HUES64 (cell line): ENCODE data around the gene KDM4B.
A peak's percentile ranks its signal among the peaks of the same experiment; 100 is the strongest.

ENCODE experiments used
- H3K27ac ChIP-seq: 2 replicates; pipeline ENCODE4 v1.7.0; 2013; ENCODE audit warnings: low read depth, low read length, inconsistent platforms
- H3K27me3 ChIP-seq: 2 replicates; pipeline ENCODE4 v1.6.1; 2013; ENCODE audit warnings: mild to moderate bottlenecking, low read length; ENCODE audit not compliant: insufficient read depth
- H3K36me3 ChIP-seq: 2 replicates; pipeline ENCODE4 v1.6.1; 2013; ENCODE audit warnings: mild to moderate bottlenecking, low read length; ENCODE audit not compliant: insufficient read depth
- H3K4me1 ChIP-seq: 2 replicates; pipeline ENCODE4 v1.6.1; 2013; ENCODE audit warnings: mild to moderate bottlenecking, low read length, moderate library complexity; ENCODE audit not compliant: insufficient read depth
- H3K4me3 ChIP-seq: 2 replicates; pipeline ENCODE4 v1.5.1; 2013; ENCODE audit warnings: mild to moderate bottlenecking, low read length, moderate library complexity
- H3K9ac ChIP-seq: 2 replicates; pipeline ENCODE4 v1.6.1; 2013; ENCODE audit warnings: mild to moderate bottlenecking, low read depth, low read length
- H3K9me3 ChIP-seq: 2 replicates; pipeline ENCODE4 v1.6.1; 2013; ENCODE audit warnings: low read depth, low read length; ENCODE audit not compliant: insufficient read depth
- WGBS: fragments of 150-250, 120-280 bp; methylation state at CpG from one replicate; pipeline ENCODE4 v1.1.7; 2013; ENCODE audit warnings: missing lambda C conversion rate; 5-methylcytosine and 5-hydroxymethylcytosine counted together

Gene KDM4B

GRCh38 chr19:5038631-5039271, 69.8 kb downstream of the KDM4B start:
- Histone ChIP-seq H3K4me3 (no peak overlapping the region), H3K9me3 (no peaks in the 10 kb centered on the region), H3K27ac (no peak overlapping the region), H3K9ac (no peak overlapping the region), H3K27me3 (no peaks in the 10 kb centered on the region), H3K36me3 (peaks cover 32% of the 10 kb centered on the region), H3K4me1 (no peaks in the 10 kb centered on the region)
- 83% methylated on average over 14 of the region's 14 CpGs for WGBS

- 95% methylated on average over 43 of the region's 43 CpGs for WGBS
- Histone ChIP-seq H3K9ac (no peak overlapping the region), H3K9me3 (no peaks in the 10 kb centered on the region), H3K27ac (no peak overlapping the region), H3K36me3 (peaks cover 26% of the 10 kb centered on the region), H3K27me3 (no peaks in the 10 kb centered on the region), H3K4me3 (no peak overlapping the region), H3K4me1 (no peaks in the 10 kb centered on the region)
Observed at GRCh38 chr19:5039642-5040543, 71.0 kb downstream of the KDM4B start.

- no peak overlapping the region for H3K9ac ChIP-seq
- H3K4me3 ChIP-seq: no peak overlapping the region
- no peak overlapping the region for H3K27ac ChIP-seq
- 89% methylated on average over 28 of the region's 28 CpGs for WGBS
- peaks cover 26% of the 10 kb centered on the region for H3K36me3 ChIP-seq
- H3K4me1 ChIP-seq: no peaks in the 10 kb centered on the region
- no peaks in the 10 kb centered on the region for H3K27me3 ChIP-seq
- no peaks in the 10 kb centered on the region for H3K9me3 ChIP-seq
Observed at GRCh38 chr19:5040544-5041167, 71.7 kb downstream of the KDM4B start.

GRCh38 chr19:5041168-5041912, 72.4 kb downstream of the KDM4B start:
- Histone ChIP-seq H3K9ac (no peak overlapping the region), H3K9me3 (no peaks in the 10 kb centered on the region), H3K36me3 (peaks cover 26% of the 10 kb centered on the region), H3K27ac (0 out of 2 replicates have a peak overlapping the region, but pooled peaks have one; percentile 25), H3K4me1 (no peaks in the 10 kb centered on the region), H3K27me3 (no peaks in the 10 kb centered on the region), H3K4me3 (no peak overlapping the region)
- 93% methylated on average over 29 of the region's 29 CpGs for WGBS

- Histone ChIP-seq H3K4me3 (no peak overlapping the region), H3K27me3 (no peaks in the 10 kb centered on the region), H3K27ac (no peak overlapping the region), H3K9ac (no peak overlapping the region), H3K36me3 (peaks cover 26% of the 10 kb centered on the region), H3K4me1 (no peaks in the 10 kb centered on the region), H3K9me3 (no peaks in the 10 kb centered on the region)
- 96% methylated on average over 11 of the region's 11 CpGs for WGBS
Observed at GRCh38 chr19:5041913-5042187, 72.9 kb downstream of the KDM4B start.

- Histone ChIP-seq H3K27me3 (no peaks in the 10 kb centered on the region), H3K4me1 (no peaks in the 10 kb centered on the region), H3K4me3 (no peak overlapping the region), H3K9me3 (no peaks in the 10 kb centered on the region), H3K27ac (no peak overlapping the region), H3K9ac (no peak overlapping the region), H3K36me3 (peaks cover 30% of the 10 kb centered on the region)
- WGBS: 60% methylated on average over 18 of the region's 18 CpGs
Observed at GRCh38 chr19:5042556-5042955, 73.6 kb downstream of the KDM4B start.

- H3K27ac ChIP-seq: no peak overlapping the region
- no peaks in the 10 kb centered on the region for H3K9me3 ChIP-seq
- H3K27me3 ChIP-seq: no peaks in the 10 kb centered on the region
- H3K36me3 ChIP-seq: peaks cover 30% of the 10 kb centered on the region
- 92% methylated on average over 16 of the region's 16 CpGs for WGBS
- no peak overlapping the region for H3K4me3 ChIP-seq
- H3K4me1 ChIP-seq: peaks cover 3% of the 10 kb centered on the region; the same call in 1 of the 2 replicates
- H3K9ac ChIP-seq: no peak overlapping the region
Observed at GRCh38 chr19:5045029-5045428, 76.1 kb downstream of the KDM4B start.

- peaks cover 3% of the 10 kb centered on the region; the same call in 1 of the 2 replicates for H3K4me1 ChIP-seq
- no peaks in the 10 kb centered on the region for H3K9me3 ChIP-seq
- H3K36me3 ChIP-seq: peaks cover 27% of the 10 kb centered on the region
- H3K4me3 ChIP-seq: no peak overlapping the region
- 93% methylated on average over 8 of the region's 8 CpGs for WGBS
- no peaks in the 10 kb centered on the region for H3K27me3 ChIP-seq
- H3K9ac ChIP-seq: no peak overlapping the region
- no peak overlapping the region for H3K27ac ChIP-seq
Observed at GRCh38 chr19:5045956-5046338, 77.0 kb downstream of the KDM4B start.

- Histone ChIP-seq H3K36me3 (peaks cover 26% of the 10 kb centered on the region), H3K9ac (no peak overlapping the region), H3K9me3 (no peaks in the 10 kb centered on the region), H3K4me3 (no peak overlapping the region), H3K27me3 (no peaks in the 10 kb centered on the region), H3K27ac (no peak overlapping the region; the same call in 1 of the 2 replicates), H3K4me1 (peaks cover 3% of the 10 kb centered on the region; the same call in 1 of the 2 replicates)
- 76% methylated on average over 19 of the region's 19 CpGs for WGBS
Observed at GRCh38 chr19:5046339-5047039, 77.6 kb downstream of the KDM4B start.

GRCh38 chr19:5047251-5047935, 78.5 kb downstream of the KDM4B start:
- Histone ChIP-seq H3K4me3 (no peak overlapping the region), H3K9ac (no peak overlapping the region), H3K27ac (no peak overlapping the region), H3K27me3 (no peaks in the 10 kb centered on the region), H3K4me1 (peaks cover 3% of the 10 kb centered on the region; the same call in 1 of the 2 replicates), H3K9me3 (no peaks in the 10 kb centered on the region), H3K36me3 (peaks cover 20% of the 10 kb centered on the region)
- WGBS: 96% methylated on average over 39 of the region's 39 CpGs
